HG03439 (cell line): Measurements from ENCODE around the gene ID1.
"Not testable (repeated sequence)": the region's sequence is repeated elsewhere in the genome, so short reads cannot be mapped to it uniquely, and the experiment has no call there.

Experiments used
- ATAC-seq: cut with Tn5 transposase; IDR thresholded peaks from one replicate; pipeline ENCODE4 v1.9.1; 2021; ENCODE audit warnings: mild to moderate bottlenecking, moderate library complexity; ENCODE audit not compliant: unreplicated experiment

Gene ID1

DNA sequence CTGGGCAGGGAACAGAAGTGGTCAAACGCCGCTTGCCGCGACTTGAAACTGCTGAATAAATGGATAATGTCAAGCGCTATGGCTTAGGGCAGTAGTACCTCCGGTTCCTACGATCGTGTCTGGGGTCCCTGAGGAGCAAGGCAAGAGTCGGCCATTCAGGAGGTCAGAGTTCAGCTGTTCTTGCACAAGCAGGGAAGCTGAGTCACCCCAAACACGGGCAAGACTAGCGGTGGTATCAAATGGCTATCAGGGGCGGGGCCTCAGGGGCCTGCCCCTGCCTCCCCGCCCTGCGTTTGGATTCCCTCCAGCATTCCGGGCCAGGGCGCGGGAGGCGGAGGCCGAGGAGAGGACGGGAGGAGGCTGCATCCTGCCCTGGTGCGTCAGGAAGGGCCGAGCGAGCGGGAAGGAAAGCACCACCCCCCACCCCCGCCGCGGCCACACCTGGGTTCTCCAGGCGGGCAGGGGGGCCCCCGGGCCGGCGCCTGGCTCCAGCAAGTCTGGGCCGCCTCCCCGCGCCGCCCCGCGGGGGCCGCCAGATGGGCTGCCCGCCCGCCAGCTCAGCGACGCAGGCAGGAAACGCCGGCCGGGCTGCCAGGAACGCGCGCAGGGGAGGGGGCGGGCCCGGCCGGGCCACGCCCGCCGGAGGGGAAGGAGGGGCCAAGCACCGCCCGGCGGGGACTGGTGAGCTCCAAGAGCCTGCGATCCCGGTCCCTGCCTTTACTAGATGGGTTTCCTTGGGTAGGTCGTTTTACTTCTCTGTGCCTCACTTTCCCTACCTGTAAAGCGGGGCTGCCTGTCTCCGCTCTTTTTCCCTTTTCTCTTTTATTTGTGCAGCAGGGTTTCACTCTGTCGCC, 32.2 kb upstream of the ID1 start:
- ATAC-seq = peak; percentile 79

DNA sequence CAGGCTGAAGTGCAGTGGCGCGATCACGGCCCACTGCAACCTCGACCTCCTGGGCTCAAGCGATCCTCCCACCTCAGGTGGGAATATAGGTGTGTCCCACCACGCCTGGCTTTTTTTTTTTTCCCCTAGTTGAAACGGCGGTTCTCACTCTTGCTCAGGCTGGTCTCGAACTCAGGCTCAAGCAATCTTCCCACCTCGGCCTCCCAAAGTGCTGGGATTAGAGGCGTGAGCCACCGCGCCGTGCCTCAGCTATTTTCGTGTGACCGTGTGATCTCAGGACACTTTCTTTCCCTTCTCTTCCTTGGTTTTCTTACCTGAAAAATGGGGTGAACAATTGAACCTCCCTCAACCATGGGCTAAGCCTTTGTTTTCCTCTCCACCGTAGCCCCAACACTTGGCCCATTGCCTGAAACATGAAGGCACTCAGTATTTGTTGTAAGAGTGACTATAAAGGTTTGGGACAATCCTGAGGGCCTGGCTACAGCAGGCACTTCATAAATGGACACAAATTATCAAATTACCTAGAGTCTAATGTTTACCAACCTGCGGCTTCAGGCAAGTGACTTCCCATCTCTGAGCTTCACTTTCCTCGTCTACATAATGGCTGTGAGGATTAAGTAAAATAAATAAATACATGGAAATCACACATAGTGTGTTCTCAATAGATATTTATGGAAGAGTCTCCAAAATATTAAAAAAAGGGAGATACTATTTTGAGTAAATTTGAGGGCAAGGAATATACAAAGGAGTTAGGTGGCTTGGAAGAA, 31.4 kb upstream of the ID1 start:
- peak; percentile 7 for ATAC-seq

GRCh38 chr20:31574986-31575385, 30.1 kb upstream of the ID1 start:
- ATAC-seq = not testable (repeated sequence)

DNA sequence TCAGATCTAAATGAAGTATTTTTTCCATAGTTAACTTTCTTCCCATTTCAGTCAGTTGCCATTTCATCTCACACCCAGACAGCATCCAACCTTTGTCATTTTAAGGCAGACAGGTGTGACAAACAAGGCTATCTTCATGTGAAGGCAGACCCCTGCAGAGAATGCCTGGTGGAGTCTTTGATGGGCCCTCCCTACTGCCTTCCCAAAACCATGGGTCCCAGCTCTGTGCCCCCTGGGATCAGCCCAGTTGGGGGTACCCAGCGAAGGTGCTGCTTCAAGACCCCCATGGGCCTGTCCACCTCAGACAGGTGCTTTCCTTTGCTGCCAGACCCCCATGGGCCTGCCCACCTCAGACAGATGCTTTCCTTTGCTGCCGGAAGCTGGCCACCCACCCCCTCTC, 28.3 kb upstream of the ID1 start:
- no peak for ATAC-seq

DNA sequence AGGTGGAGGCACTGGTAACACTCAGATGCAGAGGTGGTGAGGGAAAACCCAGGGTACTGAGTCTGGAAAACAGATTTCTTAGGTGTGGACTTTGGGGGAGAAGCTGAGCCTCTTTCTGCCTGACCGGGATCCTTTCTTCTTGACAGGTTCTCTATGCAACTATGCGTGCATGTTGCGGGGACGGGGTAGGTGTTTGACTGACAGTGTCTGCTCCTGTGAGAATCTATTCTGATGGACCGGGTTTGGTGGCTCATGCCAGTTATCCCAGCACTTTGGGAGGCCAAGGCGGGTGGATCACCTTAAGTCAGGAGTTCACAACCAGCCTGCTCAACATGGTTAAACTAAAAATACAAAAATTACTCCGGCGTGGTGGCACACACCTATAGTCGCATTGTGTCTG, 27.9 kb upstream of the ID1 start:
- no peak for ATAC-seq

- ATAC-seq = no peak
Measured at GRCh38 chr20:31578448-31579138, 26.5 kb upstream of the ID1 start.

GRCh38 chr20:31579245-31579644, 25.8 kb upstream of the ID1 start:
- no peak for ATAC-seq

DNA sequence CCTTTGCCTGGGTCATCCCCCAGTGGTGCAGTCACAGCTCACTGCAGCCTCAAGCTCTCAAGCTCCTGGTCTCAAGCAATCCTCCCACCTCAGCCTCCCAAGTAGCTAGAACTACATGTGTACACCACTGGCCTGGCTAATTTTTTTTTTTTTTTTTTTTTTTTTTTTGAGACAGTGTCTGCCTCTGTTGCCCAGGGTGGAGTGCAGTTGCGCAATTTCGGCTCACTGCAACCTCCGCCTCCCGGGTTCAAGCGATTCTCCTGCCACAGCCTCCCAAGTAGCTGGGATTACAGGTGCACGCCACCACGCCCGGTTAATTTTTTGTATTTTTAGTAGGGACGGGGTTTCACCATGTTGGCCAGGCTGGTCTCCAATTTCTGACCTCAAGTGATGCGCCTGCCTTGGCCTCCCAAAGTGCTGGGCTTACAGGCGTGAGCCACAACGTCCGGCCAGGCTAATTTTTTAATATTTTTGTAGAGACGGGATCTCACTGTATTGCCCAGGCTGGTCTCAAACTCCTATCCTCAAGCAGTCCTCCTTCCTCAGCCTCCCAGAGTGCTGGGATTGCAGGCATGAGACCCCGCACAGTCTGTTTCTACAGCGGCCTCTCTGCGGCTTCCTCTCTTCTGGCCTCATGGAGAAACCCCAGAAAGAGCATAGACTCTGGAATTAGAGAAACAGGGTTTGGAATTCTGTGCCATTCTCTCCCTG, 25.0 kb upstream of the ID1 start:
- ATAC-seq = not testable (repeated sequence)

DNA sequence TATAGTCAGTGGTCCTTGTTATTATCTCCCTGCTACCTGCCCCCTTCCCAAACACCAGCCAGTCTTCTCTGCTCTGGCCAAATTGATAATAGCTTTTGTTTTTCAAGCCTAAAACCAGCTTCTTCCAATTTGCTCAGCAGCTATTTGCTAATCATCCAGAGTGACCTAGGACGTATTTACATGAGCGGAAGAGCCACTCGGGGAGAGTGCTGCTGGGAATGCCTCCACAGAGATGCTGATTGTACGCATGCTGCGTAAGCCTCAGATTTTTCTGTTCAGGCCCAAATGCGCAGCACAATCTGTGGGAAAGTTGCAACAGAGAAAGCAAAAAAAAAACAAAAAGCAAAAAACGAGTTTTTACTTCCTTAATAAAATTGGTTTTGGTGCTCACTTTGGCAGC, 24.4 kb upstream of the ID1 start:
- no peak for ATAC-seq

- ATAC-seq = no peak
Measured at GRCh38 chr20:31581391-31581790, 23.7 kb upstream of the ID1 start.

GRCh38 chr20:31587545-31588389, 17.3 kb upstream of the ID1 start:
- ATAC-seq = no peak

- ATAC-seq = no peak
Measured at GRCh38 chr20:31590717-31591225, 14.3 kb upstream of the ID1 start.

- no peak for ATAC-seq
Measured at GRCh38 chr20:31593221-31594001, 11.7 kb upstream of the ID1 start.

DNA sequence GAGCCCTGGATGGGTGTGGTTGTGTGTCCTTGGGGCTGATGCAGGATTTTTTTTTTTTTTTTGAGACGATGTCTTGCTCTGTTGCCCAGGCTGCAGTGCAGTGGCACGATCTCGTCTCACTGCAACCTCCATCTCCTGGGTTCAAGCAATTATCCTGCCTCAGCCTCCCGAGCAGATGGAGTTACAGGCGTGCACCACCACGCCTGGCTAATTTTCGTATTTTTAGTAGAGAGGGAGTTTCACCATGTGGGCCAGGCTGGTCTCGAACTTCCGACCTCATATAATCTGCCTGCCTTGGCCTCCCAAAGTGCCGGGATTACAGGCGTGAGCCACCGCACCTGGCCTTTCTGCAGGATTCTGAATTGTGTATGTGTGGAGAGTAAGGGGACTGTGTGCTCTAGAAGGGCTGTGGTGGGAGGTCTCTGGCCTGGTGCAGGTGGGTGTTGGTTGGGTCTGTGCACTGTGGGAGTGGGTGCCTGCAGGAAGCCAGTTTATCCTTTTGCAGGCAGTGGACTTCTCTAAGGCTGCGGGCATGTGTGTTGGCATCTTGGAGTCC, 11.0 kb upstream of the ID1 start:
- no peak for ATAC-seq

DNA sequence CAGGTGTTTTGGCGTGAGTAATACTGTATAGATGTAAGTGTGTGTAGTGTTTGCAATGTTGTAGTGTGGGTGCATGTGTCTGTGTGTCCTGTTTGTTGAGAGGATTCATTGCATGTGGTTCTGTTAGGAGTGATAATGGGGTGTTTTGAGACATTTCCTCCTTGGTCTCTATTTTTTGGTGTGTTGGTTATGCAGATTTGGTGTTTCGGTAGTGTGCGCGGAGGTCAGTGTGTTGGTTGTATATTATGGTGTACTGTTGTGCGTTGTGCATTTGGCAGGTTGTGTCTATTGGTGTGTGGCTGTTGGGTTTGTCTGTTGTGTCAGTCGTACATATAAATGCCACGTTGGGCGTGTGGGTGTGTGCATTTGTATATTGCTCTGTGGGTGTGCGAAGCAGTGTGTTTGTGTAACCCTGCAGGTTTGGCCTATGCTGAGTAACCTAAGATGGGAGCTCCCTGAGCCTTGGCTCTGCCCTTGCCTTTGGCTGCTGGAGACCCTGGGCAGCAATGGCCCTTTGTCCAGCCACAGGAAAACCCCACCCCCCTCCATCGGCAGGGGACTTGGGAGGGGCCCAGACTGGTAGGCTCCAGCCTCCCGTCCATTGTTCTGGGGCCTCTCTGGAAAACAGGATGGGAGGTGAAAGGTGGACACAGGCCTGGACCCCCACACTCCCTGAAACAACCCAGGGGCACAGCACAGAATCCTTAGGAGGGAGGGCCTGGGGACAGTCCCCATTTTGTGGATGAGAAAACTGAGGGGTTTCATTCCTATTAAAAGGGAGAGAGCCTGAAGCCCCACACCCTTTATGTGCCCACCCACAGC, 10.3 kb upstream of the ID1 start:
- no peak for ATAC-seq

- ATAC-seq = no peak
Measured at GRCh38 chr20:31595380-31595653, 9.8 kb upstream of the ID1 start.

GRCh38 chr20:31595654-31596411, 9.3 kb upstream of the ID1 start:
- no peak for ATAC-seq

DNA sequence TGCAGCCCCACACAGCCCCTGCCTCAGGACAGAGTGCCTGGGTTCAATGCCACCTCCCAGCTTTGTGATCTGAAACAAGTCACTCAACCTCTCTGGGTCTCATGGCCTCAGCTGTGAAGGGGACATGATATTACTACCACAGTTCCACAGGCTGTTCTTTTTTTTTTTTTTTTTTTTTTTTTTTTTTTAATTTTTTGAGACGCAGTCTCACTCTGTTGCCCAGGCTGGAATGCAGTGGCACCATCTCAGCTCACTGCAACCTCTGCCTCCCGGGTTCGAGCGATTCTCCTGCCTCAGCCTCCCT, 8.7 kb upstream of the ID1 start:
- not testable (repeated sequence) for ATAC-seq
